HepG2 (cell line): Measurements from ENCODE around the gene BTG1. TPM values are rescaled to one million over a fixed set of nuclear protein-coding genes. Genes with fewer than 3 reads are reported as not detected.

ENCODE experiments used
- FOSL2 ChIP-seq: sonication (generic); formaldehyde crosslinking; IDR thresholded peaks from 2 replicates; pipeline ENCODE4 v1.4.0; 2020; ENCODE audit warnings: missing genetic modification reagents
- HES4 ChIP-seq: sonication (generic); formaldehyde crosslinking; IDR thresholded peaks from 2 replicates; pipeline ENCODE4 v1.9.0; 2021; ENCODE audit warnings: mild to moderate bottlenecking, missing genetic modification reagents, borderline replicate concordance
- KAT7 ChIP-seq: IDR thresholded peaks from 2 replicates; pipeline ENCODE4 v1.6.1; 2018; ENCODE audit warnings: borderline replicate concordance, missing compliant biosample characterization
- LRRFIP1 ChIP-seq: sonication (generic); formaldehyde crosslinking; conservative IDR thresholded peaks from 2 replicates; pipeline ENCODE4 v1.4.0; 2020; ENCODE audit warnings: missing genetic modification reagents
- NR3C1 ChIP-seq: sonication (generic); formaldehyde crosslinking; IDR thresholded peaks from 2 replicates; pipeline ENCODE4 v1.4.0; 2020; ENCODE audit warnings: missing genetic modification reagents
- POLR2AphosphoS5 ChIP-seq: IDR thresholded peaks from 2 replicates; pipeline ENCODE4 v1.6.1; 2012; ENCODE audit warnings: low read depth, low read length
- RBM39 ChIP-seq: fragments of 200-400 bp; formaldehyde crosslinking; IDR thresholded peaks from one replicate; pipeline ENCODE4 v1.6.1; 2018; ENCODE audit warnings: antibody characterized with exemption, mild to moderate bottlenecking, low read depth, low read length; ENCODE audit not compliant: poor library complexity, severe bottlenecking
- SAFB2 ChIP-seq: sonication (generic); formaldehyde crosslinking; IDR thresholded peaks from 2 replicates; pipeline ENCODE4 v1.5.1; 2020; ENCODE audit warnings: missing genetic modification reagents, low read depth, mild to moderate bottlenecking, borderline replicate concordance
- SNAPC5 ChIP-seq: sonication (generic); formaldehyde crosslinking; IDR thresholded peaks from 2 replicates; pipeline ENCODE4 v1.8.1; 2023; ENCODE audit warnings: mild to moderate bottlenecking, missing genetic modification reagents, borderline replicate concordance
- SSRP1 ChIP-seq: IDR thresholded peaks from 2 replicates; pipeline ENCODE4 v1.6.1; 2016; ENCODE audit warnings: control low read depth
- TFDP1 ChIP-seq: IDR thresholded peaks from 2 replicates; pipeline ENCODE4 v1.6.1; 2016; ENCODE audit warnings: missing compliant biosample characterization, missing genetic modification reagents, borderline replicate concordance
- TGIF2 ChIP-seq: IDR thresholded peaks from 2 replicates; pipeline ENCODE4 v1.6.1; 2016; ENCODE audit warnings: control low read depth, missing compliant biosample characterization
- ZBTB1 ChIP-seq: sonication (generic); formaldehyde crosslinking; IDR thresholded peaks from 2 replicates; pipeline ENCODE4 v1.4.0; 2020; ENCODE audit warnings: missing genetic modification reagents, borderline replicate concordance
- ZKSCAN8 ChIP-seq: IDR thresholded peaks from 2 replicates; pipeline ENCODE4 v1.6.1; 2016; ENCODE audit warnings: borderline replicate concordance, missing genetic modification reagents, missing compliant biosample characterization
- ZNF282 ChIP-seq: fragments of 450-650 bp; IDR thresholded peaks from 2 replicates; pipeline ENCODE4 v1.6.1; 2018; ENCODE audit not compliant: partially characterized antibody
- ZNF350 ChIP-seq: sonication (generic); formaldehyde crosslinking; IDR thresholded peaks from 2 replicates; pipeline ENCODE4 v1.4.0; 2020; ENCODE audit warnings: mild to moderate bottlenecking, low read depth, missing genetic modification reagents, borderline replicate concordance
- ZNF703 ChIP-seq: sonication (generic); formaldehyde crosslinking; IDR thresholded peaks from 2 replicates; pipeline ENCODE4 v1.5.1; 2020; ENCODE audit warnings: missing genetic modification reagents, mild to moderate bottlenecking, moderate library complexity, borderline replicate concordance
- ZNF792 ChIP-seq: IDR thresholded peaks from 2 replicates; pipeline ENCODE4 v1.6.1; 2016
- ZSCAN20 ChIP-seq: sonication (generic); formaldehyde crosslinking; IDR thresholded peaks from 2 replicates; pipeline ENCODE4 v1.4.0; 2020; ENCODE audit warnings: missing genetic modification reagents, mild to moderate bottlenecking, borderline replicate concordance
- polyA plus RNA-seq, 8 experiments: library from polyadenylated mRNA; depleted of rRNA in 3 of 8; stranded (reverse) in 7 of 8; unstranded in 1 of 8; fragments of >200 nt; fragmentation: Illumina TruSeq in 4 of 8; extraction: Trizol in 4 of 8; gene quantifications; 2 replicates each; pipeline versions ENCODE4 v1.2.1 to v1.2.3, GENCODE V29; 2011 to 2016; ENCODE audit warnings: low read depth in 4 of 8, missing spikeins in 1 of 8, mixed read lengths in 1 of 8; ENCODE audit not compliant: insufficient read depth in 1 of 8
- total RNA-seq, 5 experiments: library from RNA; depleted of rRNA; stranded (reverse); fragments of >200 nt; fragmentation: Illumina TruSeq; extraction: Trizol; gene quantifications; 2 replicates each; pipeline ENCODE4 v1.2.3, GENCODE V29; 2016; ENCODE audit warnings: low read depth in 1 of 5
- TF ChIP-seq, protein P1 (sequence below), 2 experiments: sonication (generic) in 1 of 2; formaldehyde crosslinking in 1 of 2; IDR thresholded peaks; 2 replicates each; pipeline versions ENCODE4 v1.5.1 to v1.6.1; 2011 to 2020; ENCODE audit warnings: borderline replicate concordance in 1 of 2, low read depth in 1 of 2, low read length in 1 of 2, mild to moderate bottlenecking in 1 of 2, missing genetic modification reagents in 1 of 2, moderate library complexity in 1 of 2
- TF ChIP-seq, protein P2 (sequence below): sonication (generic); formaldehyde crosslinking; IDR thresholded peaks from 2 replicates; pipeline ENCODE4 v1.8.1; 2022; ENCODE audit warnings: mild to moderate bottlenecking, missing genetic modification reagents

The BTG1 gene
- total and polyA plus RNA-seq, 2 of the 13 experiments (the other 11 are each of a cell fraction or from before 2014, with no cell fraction given) = 7.5 to 16.7 TPM

DNA sequence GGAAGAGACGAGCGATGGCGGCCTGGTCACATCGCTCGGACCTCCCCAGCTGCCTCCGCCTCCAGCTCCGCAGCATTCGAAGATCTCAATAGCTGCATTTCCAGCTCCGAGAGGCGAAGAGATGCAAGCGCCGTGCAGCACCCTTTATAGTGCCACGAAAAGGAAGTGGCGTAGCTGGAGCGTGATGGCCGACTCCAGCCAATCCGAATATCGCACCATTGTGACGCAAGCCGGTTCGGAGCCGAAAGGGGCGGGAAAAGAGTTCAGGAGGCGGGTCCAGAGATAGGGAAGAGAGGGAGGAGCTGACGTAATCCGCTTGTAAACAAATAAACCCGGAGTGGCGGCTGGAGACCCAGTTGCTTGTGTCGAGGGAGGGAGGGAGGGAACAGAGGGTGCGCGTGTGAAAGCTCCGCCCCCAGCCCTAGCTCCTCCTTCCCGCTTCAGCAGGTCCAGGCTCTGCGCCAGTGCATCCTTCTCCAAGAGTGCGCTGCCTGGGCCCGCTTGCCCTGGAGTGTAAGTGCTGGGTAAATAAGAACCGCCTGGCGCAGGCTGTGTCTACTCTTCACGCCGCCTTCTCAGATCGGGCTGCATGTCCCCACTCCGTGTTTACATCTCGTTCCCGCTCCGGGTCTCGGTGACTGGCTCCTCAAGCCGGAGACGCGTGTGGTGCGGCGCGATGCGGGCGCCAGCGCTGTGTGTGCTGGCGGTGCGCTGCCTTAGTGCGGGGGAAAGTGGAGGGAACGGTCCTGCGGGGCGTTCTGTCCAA lies at the start of gene BTG1 (continued):
- TF ChIP-seq NR3C1 (CRISPR knock-in tag) (no peak), LRRFIP1 (CRISPR knock-in tag) (0 out of 2 replicates have a peak, but pooled peaks have one; percentile 80), ZSCAN20 (CRISPR knock-in tag) (0 out of 2 replicates have a peak, but pooled peaks have one; percentile 64), ZKSCAN8 (CRISPR knock-in tag) (no peak), SSRP1 (CRISPR knock-in tag) (0 out of 2 replicates have a peak, but pooled peaks have one; percentile 9), TFDP1 (CRISPR knock-in tag) (peak; percentile 78; the same call in 1 of the 2 replicates), ZNF792 (CRISPR knock-in tag) (peak; percentile 25; the same call in 1 of the 2 replicates), SAFB2 (CRISPR knock-in tag) (no peak; the same call in 1 of the 2 replicates), FOSL2 (CRISPR knock-in tag) (0 out of 2 replicates have a peak, but pooled peaks have one; percentile 26), KAT7 (CRISPR knock-in tag) (peak; percentile 38; the same call in 1 of the 2 replicates), ZNF703 (CRISPR knock-in tag) (no peak), ZBTB1 (peak; percentile 92), RBM39 (peak; percentile 71), HES4 (CRISPR knock-in tag) (no peak), SNAPC5 (CRISPR knock-in tag) (no peak), ZNF350 (peak; percentile 63), TGIF2 (CRISPR knock-in tag) (0 out of 2 replicates have a peak, but pooled peaks have one; percentile 56), POLR2AphosphoS5 (peak; percentile 100), ZNF282 (no peak)
- TF ChIP-seq, protein P1, sequence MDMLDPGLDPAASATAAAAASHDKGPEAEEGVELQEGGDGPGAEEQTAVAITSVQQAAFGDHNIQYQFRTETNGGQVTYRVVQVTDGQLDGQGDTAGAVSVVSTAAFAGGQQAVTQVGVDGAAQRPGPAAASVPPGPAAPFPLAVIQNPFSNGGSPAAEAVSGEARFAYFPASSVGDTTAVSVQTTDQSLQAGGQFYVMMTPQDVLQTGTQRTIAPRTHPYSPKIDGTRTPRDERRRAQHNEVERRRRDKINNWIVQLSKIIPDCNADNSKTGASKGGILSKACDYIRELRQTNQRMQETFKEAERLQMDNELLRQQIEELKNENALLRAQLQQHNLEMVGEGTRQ (IDR thresholded peaks at IDR 0.05; ENCODE audit: low read depth, low read length) = 0 out of 2 replicates have a peak, but pooled peaks have one; percentile 18
- TF ChIP-seq, protein P1 (CRISPR knock-in tag; IDR thresholded peaks at IDR 0.05; ENCODE audit: borderline replicate concordance) = no peak
- TF ChIP-seq, protein P2, sequence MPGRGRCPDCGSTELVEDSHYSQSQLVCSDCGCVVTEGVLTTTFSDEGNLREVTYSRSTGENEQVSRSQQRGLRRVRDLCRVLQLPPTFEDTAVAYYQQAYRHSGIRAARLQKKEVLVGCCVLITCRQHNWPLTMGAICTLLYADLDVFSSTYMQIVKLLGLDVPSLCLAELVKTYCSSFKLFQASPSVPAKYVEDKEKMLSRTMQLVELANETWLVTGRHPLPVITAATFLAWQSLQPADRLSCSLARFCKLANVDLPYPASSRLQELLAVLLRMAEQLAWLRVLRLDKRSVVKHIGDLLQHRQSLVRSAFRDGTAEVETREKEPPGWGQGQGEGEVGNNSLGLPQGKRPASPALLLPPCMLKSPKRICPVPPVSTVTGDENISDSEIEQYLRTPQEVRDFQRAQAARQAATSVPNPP (CRISPR knock-in tag) = 0 out of 2 replicates have a peak, but pooled peaks have one; percentile 50
